ENCODE data around the gene SAMD13.

Gene SAMD13

GRCh38 chr1:84289169-84289785 is 12.2 kb upstream of the SAMD13 start:
- TF ChIP-seq POLR2AphosphoS5 (IDR thresholded peaks at IDR 0.05; ENCODE audit: low read depth): no peak
- no peak for TF ChIP-seq GABPA (IDR thresholded peaks at IDR 0.05; ENCODE audit: low read depth)
- TF ChIP-seq REST (IDR thresholded peaks at IDR 0.05; ENCODE audit: insufficient replicate concordance, low read depth): no peak
- no peak for TF ChIP-seq CTCF (IDR thresholded peaks at IDR 0.05; ENCODE audit: insufficient read depth, low read length)
- no peak for TF ChIP-seq SPI1 (IDR thresholded peaks at IDR 0.05; ENCODE audit: borderline replicate concordance, low read depth)
- no peak overlapping the region for H3K4me3 ChIP-seq (replicated peaks; ENCODE audit: insufficient read depth, low read length)
- no peaks in the 10 kb centered on the region for H3K27me3 ChIP-seq (ENCODE audit: insufficient read depth, poor library complexity, severe bottlenecking)
- H3K27ac ChIP-seq (replicated peaks): no peak overlapping the region
- DNase-seq (ENCODE audit: low read depth in 1 of 2, low spot score in 1 of 2): no peak

GRCh38 chr1:84291882-84292655 is 9.4 kb upstream of the SAMD13 start:
- no peak overlapping the region for H3K27ac ChIP-seq (replicated peaks)
- no peak for DNase-seq (ENCODE audit: low read depth in 1 of 2, low spot score in 1 of 2)
- no peaks in the 10 kb centered on the region for H3K27me3 ChIP-seq (ENCODE audit: insufficient read depth, poor library complexity, severe bottlenecking)
- TF ChIP-seq GABPA (IDR thresholded peaks at IDR 0.05; ENCODE audit: low read depth) (no peak), CTCF (IDR thresholded peaks at IDR 0.05; ENCODE audit: insufficient read depth, low read length) (no peak), REST (IDR thresholded peaks at IDR 0.05; ENCODE audit: insufficient replicate concordance, low read depth) (no peak), SPI1 (IDR thresholded peaks at IDR 0.05; ENCODE audit: borderline replicate concordance, low read depth) (no peak), POLR2AphosphoS5 (IDR thresholded peaks at IDR 0.05; ENCODE audit: low read depth) (no peak)
- H3K4me3 ChIP-seq (replicated peaks; ENCODE audit: insufficient read depth, low read length): no peak overlapping the region

DNA sequence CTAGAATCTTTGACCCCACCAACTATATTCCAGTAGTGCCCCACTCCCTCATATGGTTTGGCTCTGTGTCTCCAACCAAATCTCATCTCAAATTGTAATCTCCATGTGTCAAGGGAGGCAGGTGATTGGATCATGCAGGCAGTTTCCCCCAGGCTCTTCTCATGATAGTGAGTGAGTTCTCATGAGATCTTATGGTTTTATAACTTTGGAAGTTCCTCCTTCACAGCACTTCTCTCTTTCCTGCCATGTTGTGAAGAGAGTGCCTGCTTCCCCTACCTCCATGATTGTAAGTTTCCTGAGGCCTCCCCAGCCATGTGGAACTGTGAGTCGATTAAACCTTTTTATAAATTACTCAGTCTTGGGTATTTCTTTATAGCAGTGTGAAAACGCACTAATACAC is 7.7 kb upstream of the SAMD13 start:
- TF ChIP-seq SPI1 (IDR thresholded peaks at IDR 0.05; ENCODE audit: borderline replicate concordance, low read depth) (peak; percentile 23; the same call in 1 of the 2 replicates), POLR2AphosphoS5 (IDR thresholded peaks at IDR 0.05; ENCODE audit: low read depth) (no peak)
- no peak for DNase-seq (ENCODE audit: low read depth in 1 of 2, low spot score in 1 of 2)

DNA sequence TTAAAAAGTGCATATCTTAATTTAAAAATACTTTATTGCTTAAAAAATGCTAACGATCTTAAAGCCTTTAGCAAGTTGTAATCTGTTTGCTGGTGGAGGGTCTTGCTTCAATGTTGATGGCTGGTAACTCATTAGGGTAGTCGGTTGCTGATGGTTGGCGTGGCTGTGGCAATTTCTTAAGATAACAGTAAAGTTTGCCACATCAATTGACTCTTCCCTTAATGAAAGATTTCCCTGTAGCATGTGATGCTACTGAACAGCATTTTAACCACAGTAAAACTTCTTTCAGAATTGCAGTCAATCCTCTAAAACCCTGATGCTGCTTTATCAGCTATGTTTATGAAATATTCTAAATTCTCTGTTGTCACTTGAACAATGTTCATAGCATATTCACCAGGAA is 6.8 kb upstream of the SAMD13 start:
- DNase-seq (ENCODE audit: low read depth in 1 of 2, low spot score in 1 of 2): no peak
- Histone ChIP-seq H3K4me3 (replicated peaks; ENCODE audit: insufficient read depth, low read length) (no peak overlapping the region), H3K27ac (replicated peaks) (no peak overlapping the region), H3K27me3 (ENCODE audit: insufficient read depth, poor library complexity, severe bottlenecking) (no peaks in the 10 kb centered on the region)
- TF ChIP-seq CTCF (IDR thresholded peaks at IDR 0.05; ENCODE audit: insufficient read depth, low read length): no peak

More for the DNA sequence above, 7.7 kb upstream of the SAMD13 start:
- Histone ChIP-seq H3K4me3 (replicated peaks; ENCODE audit: insufficient read depth, low read length) (no peak overlapping the region), H3K27me3 (ENCODE audit: insufficient read depth, poor library complexity, severe bottlenecking) (no peaks in the 10 kb centered on the region), H3K27ac (replicated peaks) (no peak overlapping the region)
